Measurements from ENCODE around the gene MYH9.
A peak's percentile ranks its signal among the peaks of the same experiment; 100 is the strongest.

The MYH9 gene

DNA sequence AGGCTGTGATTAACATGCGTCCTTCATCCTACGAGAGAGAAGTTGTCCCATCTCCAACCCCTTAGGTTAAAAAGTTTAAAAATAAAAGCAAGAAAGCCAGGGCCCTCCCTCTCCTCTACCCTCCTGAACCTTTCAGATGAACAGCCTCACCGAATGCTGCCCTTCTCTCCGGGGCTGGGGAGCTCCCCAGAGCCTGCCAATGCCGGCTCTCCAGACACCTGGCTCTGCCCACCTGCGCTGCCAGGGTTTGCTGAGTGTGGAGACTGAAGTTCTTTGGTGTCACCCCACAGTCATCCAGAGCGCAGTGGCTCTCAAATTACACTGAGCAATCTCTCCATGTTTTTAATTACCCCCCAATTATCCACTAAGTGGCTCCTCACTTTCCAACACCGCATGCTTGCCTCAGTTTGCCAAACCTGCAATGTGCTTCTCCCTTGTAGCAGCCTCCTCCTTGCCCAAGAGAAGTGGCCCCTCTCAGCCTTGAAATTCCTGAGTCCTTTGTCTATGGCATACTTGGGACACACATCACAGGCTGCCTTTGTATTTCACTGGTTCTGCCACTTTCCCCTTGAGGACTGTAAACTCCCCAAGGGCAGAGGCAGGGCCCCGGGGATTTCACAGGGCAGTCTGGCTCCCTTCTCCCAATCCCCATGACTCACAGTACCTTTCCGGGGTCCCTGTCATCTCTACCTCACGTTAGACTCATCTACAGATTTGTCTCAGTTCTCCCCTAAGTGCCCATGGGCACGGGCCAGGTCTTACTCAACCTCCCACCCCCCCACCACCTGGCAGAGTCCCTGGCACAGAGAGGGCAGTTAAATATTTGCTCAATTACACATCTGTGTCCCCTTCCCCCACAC lies 2.0 kb downstream of the MYH9 start:
- peak; percentile 46 for DNase-seq

DNA sequence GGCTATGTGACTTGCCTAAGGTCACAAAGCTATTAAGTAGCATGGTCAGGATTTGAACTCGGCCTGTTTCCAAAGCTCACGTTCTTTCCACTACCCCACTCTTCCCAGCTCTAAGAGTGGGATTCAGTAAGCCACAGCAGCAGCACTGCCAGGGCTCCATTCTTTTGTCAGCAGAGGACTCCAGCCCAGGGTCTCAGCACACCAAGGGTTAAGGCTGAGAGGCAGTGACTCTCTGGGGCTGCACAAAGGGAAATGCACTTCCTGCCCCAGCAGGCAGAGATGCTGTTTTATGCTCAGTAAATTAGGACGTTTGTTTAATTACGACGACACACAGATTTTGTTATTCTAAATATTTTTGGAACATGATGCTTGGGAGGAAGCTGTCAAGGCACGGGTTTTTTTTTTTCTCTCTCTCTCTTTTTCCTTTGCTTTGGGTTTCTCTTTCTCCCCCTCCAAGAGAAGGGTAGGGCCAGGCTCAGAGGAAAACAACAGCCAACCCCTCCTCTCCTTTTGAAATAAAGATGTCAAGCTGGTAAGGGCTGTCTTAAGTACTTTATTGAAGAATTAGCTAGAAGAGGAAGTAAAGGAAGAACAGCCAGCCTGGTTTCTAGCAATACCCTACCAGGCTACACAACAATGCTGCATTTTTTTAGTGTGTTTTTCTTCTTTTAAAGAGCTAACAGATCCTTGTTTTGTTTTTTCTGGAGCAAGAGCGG lies 2.8 kb downstream of the MYH9 start:
- DNase-seq = no peak

GRCh38 chr22:36383110-36383581 lies 4.6 kb downstream of the MYH9 start:
- peak; percentile 38 for DNase-seq

DNA sequence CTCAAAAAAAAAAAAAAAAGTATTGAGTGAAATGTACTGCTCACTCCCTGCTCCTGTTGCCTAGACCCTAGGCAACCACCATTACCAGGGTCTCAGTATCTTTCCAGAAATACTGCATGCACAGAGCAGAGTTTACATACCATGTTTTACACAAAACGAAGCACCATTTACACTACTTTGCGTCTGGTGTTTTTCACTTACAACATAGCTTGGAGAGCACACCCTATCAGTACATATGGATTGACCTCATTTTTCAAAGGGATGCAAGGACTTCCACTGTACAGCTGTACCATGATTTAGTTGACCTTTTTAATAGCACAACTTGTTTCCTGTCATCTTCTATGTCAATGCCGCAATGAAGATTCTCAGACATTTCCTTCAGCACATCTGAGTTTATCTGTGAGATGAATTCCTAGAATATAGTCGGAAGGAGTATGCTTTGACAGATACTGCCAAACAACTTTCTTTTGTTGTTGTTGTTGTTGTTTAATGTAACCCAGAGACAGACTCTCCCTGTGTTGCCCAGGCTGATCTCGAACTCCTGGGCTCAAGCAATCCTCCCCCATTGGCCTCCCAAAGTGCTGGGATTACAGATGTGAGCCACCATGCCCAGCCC lies 6.1 kb downstream of the MYH9 start:
- DNase-seq = no peak

DNA sequence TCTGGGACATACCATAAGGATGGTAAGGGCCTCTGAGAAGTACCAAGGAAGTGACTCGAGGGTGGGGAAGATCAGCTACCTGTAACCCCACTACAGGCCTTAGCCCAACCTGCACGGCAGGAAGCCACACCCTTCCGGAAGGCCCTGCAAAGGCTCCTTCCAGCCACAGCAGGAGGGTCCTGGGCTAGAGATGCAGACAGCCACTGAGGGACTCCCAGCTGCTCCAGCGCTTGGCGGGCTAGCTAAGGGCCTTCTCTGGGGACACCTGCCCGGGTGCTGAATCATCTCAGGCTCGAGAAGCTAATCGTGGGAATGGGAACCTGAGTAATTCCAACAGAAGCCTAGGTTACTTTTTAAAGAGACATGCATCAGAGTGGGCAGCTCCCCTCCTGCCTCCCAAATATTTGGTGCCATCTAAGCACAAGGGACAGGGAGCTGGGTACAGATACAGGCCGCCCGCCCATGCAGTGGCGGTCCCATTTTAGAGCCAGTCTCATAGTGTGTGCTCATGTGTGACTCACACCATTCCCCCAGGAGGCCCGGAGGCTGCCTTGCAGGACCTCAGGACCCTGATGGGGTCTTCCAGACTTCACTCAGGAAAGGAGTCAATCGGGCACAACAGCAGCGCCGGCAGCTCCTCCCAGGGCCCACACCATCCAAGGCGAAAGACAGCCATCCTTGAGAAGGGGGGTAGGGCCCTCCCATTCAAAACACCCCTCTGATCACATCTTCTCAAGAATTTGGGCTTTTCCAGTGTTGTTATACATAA lies 8.0 kb downstream of the MYH9 start:
- DNase-seq = no peak

- DNase-seq = no peak
Measured at GRCh38 chr22:36378869-36379217, 8.9 kb downstream of the MYH9 start.

DNA sequence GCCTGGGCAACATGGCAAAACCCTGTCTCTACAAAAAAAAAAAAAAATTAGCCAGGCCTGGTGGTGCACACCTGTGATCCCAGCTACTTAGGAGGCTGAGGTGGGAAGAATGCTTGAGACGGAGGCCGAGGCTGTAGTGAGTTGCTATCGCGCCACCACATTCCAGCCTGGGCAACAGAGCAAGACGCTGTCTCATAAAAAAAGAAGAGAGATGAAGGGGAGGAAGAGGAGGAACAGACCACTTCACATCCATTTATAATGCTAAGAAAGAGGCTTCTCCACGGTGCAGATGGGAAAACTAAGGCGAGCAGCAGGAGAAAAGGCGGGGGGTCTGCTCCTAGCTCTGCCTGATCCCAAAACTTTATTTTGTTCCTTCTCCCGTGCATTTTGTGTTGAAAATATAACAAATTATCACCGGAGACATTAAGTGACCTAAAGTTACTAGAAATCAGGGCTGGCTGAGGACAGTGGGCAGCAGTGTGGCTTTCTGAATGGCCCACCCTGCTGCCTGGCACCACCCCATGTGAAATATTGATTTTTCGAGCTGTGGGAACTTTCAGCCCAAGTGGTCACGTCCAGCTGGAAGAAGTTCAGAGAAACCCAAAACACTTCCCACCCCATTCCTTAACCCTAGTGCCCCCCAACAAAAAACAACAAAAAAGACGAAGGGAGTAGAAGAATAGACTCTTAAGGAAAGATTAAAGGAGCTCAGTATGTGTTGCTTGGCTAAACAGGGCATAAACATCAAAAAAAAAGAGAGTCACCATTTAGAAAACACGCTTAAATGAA lies 9.5 kb downstream of the MYH9 start:
- DNase-seq = no peak

GRCh38 chr22:36377022-36377631 lies 10.6 kb downstream of the MYH9 start:
- no peak for DNase-seq

DNA sequence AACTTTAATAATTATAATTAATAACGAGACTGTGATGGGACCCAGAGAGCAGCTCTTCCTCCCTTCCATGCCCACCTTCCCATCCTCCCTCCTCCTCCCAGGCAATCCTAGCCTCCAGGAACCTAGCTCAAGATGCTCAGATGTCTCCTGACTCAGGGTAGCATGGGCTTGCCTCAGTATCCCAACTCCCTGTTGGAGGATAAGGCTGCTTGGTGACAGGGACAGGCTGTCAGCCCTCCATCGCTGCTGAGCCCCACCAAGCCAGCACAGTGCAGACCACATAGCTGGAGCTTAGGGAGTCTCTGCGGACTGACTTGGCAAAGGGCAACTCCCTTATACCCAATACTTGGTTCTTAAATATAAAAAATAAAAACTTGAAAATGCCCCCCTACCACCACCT lies 11.5 kb downstream of the MYH9 start:
- DNase-seq = no peak

DNA sequence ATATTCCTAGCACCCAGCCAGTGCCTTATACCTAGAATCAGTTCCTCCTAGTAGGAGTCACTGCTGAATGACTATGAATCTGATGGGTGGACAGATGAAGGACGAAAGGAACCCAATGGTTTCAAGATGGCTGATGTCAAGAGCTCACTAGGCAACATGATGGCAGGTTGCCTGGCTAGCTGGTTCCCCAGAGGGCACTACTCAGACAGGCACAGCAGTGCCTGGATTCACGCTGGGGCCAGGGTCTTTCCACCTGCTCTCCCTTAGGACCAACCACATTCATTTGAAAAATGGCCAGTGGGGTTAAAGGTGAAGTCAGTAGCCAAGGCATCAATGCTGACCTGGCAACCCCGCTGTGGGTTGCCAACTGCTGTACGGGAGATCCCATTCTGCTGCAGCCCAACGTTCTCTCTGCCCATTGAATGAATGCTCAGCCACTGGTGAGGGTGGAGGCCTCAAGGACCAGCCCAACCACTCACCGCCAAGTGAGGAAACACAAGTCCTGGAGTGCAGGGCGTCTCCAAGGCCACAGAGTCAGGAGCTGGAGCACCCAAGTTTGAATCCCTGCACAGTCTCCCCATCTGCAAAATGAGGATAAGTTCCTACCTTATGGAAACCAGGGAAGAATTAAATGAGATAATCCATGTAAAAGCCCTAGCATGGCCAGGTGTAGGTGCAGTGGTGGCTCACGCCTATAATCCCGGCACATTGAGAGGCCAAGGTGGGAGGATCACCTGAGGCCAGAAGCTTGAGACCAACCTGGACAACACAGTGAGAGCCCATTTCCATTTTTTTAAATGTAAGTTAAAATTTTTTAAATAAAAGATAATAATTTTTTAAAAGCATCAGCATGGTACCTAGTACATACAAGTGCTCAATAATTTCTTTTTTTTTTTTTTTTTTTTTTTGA lies 12.4 kb downstream of the MYH9 start:
- no peak for DNase-seq

- DNase-seq = peak; percentile 82
Measured at GRCh38 chr22:36374603-36375024, 13.2 kb downstream of the MYH9 start.

DNA sequence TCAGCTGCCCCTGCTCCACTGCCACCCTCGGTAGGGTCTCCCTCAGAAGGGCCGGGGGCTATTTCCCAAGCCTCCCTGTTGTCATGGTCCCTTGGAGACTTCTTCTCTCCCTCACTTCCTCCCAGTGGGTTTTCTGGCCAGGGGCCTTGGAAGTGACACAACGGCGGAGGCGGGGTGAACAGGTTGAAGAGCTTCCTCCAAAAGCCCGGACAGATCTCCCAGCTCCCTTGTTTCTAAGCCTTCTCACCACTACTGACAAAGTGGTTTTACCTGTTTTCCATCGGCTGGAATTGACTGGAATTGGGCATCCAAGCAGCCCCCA lies 14.5 kb downstream of the MYH9 start:
- DNase-seq = no peak

- no peak for DNase-seq
Measured at GRCh38 chr22:36371920-36372319, 15.8 kb downstream of the MYH9 start.

GRCh38 chr22:36369922-36370791 lies 17.6 kb downstream of the MYH9 start:
- peak; percentile 37 for DNase-seq

GRCh38 chr22:36369004-36369921 lies 18.5 kb downstream of the MYH9 start:
- peak; percentile 32 for DNase-seq

DNA sequence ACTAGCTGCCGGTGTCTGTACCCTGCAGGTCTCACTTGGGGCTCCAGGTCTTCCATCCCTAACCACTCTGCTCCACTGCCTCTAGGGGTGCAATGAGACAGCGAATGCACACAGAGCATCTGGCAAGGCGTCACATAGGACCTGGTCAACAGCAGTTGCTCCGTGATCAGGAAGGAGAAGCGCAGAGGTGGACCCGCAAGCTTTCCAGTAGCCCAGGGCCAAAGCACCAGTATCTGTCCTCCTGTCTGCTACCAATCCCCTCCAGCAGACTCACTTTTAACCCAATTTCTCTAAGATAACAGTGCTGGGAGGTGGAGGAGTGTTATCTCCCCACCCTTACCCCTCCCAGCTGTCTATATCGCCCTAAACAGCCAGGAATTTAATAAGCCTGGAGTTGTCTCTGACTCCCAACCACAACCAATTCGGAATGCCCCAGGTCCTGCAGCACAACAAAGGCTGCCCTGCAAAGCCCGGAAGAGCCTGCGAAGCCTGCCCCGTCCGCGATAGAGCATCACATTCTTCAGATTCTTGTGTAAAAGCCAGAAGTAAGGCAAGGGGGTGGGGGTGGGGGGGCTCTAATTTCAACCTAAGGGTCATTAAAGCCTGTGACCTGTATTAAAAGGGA lies 19.3 kb downstream of the MYH9 start:
- DNase-seq = peak; percentile 87

- DNase-seq = no peak
Measured at GRCh38 chr22:36367479-36367878, 20.3 kb downstream of the MYH9 start.

DNA sequence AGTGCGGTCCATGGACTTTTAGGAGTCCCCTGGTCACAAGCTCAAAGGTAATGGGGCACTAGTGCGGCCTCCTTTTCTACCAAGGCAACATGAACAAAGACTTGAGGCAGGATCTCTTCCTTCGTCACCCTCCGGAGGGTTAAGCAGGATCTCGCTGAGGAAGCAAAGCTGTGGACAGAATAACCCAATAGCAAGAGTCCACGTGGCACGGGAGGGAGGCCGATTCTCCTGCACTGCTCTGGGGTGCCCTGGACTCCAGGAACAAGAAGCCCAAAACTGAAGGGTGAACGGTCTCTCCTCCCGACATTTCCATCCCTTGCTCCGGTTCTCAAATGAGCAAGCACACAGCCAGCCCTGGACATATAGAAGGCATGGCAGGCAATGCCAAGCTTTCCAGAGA lies 20.7 kb downstream of the MYH9 start:
- no peak for DNase-seq
